ENCODE data around the gene DEDD2. TPM values are rescaled to one million over a fixed set of nuclear protein-coding genes. Genes with fewer than 3 reads are reported as not detected.

DEDD2 gene
- total RNA-seq, 3 donors from 2014 or later (not counting 1 experiment from before 2014, with no cell fraction given) = 83.2 to 110 (median 83.7) TPM

GRCh38 chr19:42153672-42154433 is 63.6 kb downstream of the DEDD2 start:
- peaks cover 29 to 50% of the 10 kb centered on the region in 2 donors for H3K4me1 Mint-ChIP-seq

DNA sequence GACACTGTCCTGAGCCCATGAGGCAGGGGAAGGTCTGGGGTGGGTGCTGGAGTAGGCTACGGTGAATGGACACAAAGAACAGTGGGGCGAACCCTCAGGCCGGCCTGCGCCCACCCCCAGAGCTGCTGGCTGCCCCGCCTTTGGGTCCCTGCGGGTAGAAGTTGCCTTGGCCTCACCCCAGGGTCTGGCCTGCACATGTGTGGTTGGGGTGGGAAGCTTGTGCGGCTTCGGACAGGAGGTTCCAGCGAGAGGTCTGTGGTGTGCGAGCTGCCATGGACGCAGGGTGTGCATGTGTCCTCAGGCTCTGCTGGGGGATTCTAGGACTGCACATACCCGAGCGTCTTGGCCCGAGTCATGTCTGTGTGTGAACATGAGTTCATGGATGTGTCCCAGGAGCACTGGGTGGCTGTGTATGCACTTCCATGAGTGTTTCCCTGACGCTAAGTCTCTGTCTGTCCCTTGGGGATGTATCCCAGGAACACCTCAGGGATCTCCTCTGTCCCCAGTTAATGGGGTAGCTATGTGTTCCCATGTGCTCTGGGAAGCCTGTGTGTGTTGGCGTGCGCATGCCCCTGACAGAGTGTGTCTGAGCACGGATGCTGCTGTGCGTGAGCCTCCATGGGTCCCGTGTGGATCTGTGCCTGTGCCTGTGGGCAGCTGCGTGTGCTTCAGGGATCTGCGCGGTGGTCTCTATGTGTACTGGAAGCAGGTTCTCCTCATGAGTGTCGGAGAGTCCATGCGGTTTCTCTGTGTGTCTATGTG is 64.4 kb downstream of the DEDD2 start:
- Histone ChIP-seq H3K36me3 (ENCODE audit: control insufficient read depth, insufficient read depth, low read length) (no peaks in the 10 kb centered on the region), H3K4me3 (ENCODE audit: low read length) (no peak overlapping the region), H3K27me3 (ENCODE audit: control insufficient read depth, insufficient read depth, low read length) (no peaks in the 10 kb centered on the region), H3K4me1 (ENCODE audit: control insufficient read depth, insufficient read depth, low read length) (peaks cover 28% of the 10 kb centered on the region), H3K27ac (ENCODE audit: low read length) (no peak overlapping the region), H3K9me3 (ENCODE audit: control insufficient read depth, insufficient read depth, low read length) (no peaks in the 10 kb centered on the region)
- H3K4me3 Mint-ChIP-seq = no peak overlapping the region
- H3K36me3 Mint-ChIP-seq = no peaks in the 10 kb centered on the region
- H3K4me1 Mint-ChIP-seq = peaks cover 23 to 43% of the 10 kb centered on the region in 2 donors
- ATAC-seq (no peak), DNase-seq (no peak)
- WGBS (ENCODE audit: insufficient coverage) = 97% methylated on average over 25 of the region's 25 CpGs
- TF ChIP-seq, protein P1, sequence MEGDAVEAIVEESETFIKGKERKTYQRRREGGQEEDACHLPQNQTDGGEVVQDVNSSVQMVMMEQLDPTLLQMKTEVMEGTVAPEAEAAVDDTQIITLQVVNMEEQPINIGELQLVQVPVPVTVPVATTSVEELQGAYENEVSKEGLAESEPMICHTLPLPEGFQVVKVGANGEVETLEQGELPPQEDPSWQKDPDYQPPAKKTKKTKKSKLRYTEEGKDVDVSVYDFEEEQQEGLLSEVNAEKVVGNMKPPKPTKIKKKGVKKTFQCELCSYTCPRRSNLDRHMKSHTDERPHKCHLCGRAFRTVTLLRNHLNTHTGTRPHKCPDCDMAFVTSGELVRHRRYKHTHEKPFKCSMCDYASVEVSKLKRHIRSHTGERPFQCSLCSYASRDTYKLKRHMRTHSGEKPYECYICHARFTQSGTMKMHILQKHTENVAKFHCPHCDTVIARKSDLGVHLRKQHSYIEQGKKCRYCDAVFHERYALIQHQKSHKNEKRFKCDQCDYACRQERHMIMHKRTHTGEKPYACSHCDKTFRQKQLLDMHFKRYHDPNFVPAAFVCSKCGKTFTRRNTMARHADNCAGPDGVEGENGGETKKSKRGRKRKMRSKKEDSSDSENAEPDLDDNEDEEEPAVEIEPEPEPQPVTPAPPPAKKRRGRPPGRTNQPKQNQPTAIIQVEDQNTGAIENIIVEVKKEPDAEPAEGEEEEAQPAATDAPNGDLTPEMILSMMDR (IDR thresholded peaks at IDR 0.05) = no peak
- H3K27ac Mint-ChIP-seq = no peak overlapping the region
- no peaks in the 10 kb centered on the region for H3K9me3 Mint-ChIP-seq
- intact Hi-C loops (cut with micrococcal nuclease) = no loop called here
- peaks cover 13 to 31% of the 10 kb centered on the region in 2 donors for H3K27me3 Mint-ChIP-seq (ENCODE audit: low read depth in 2 of 2)

More at GRCh38 chr19:42153672-42154433, 63.6 kb downstream of the DEDD2 start:
- DNase-seq = no peak
- Histone ChIP-seq H3K4me1 (ENCODE audit: control insufficient read depth, insufficient read depth, low read length) (peaks cover 24% of the 10 kb centered on the region), H3K27ac (ENCODE audit: low read length) (no peak overlapping the region), H3K4me3 (ENCODE audit: low read length) (no peak overlapping the region), H3K36me3 (ENCODE audit: control insufficient read depth, insufficient read depth, low read length) (no peaks in the 10 kb centered on the region), H3K9me3 (ENCODE audit: control insufficient read depth, insufficient read depth, low read length) (no peaks in the 10 kb centered on the region), H3K27me3 (ENCODE audit: control insufficient read depth, insufficient read depth, low read length) (no peaks in the 10 kb centered on the region)
- no peak overlapping the region for H3K27ac Mint-ChIP-seq
- H3K36me3 Mint-ChIP-seq = no peaks in the 10 kb centered on the region
- no peak overlapping the region for H3K4me3 Mint-ChIP-seq
- TF ChIP-seq, protein P1 (IDR thresholded peaks at IDR 0.05) = no peak
- peaks cover 13 to 31% of the 10 kb centered on the region in 2 donors for H3K27me3 Mint-ChIP-seq (ENCODE audit: low read depth in 2 of 2)
- 83% methylated on average over 14 of the region's 20 CpGs for WGBS (ENCODE audit: insufficient coverage)
- intact Hi-C loops (cut with micrococcal nuclease) = no loop called here
- no peaks in the 10 kb centered on the region for H3K9me3 Mint-ChIP-seq
- ATAC-seq = no peak

- Mint-ChIP-seq H3K4me1 (peaks cover 19 to 36% of the 10 kb centered on the region in 2 donors), H3K27ac (no peak overlapping the region), H3K4me3 (no peak overlapping the region), H3K27me3 (ENCODE audit: low read depth in 2 of 2) (peaks cover 8 to 28% of the 10 kb centered on the region in 2 donors), H3K36me3 (no peaks in the 10 kb centered on the region), H3K9me3 (no peaks in the 10 kb centered on the region)
- Histone ChIP-seq H3K4me1 (ENCODE audit: control insufficient read depth, insufficient read depth, low read length) (peaks cover 33% of the 10 kb centered on the region), H3K27me3 (ENCODE audit: control insufficient read depth, insufficient read depth, low read length) (no peaks in the 10 kb centered on the region), H3K27ac (ENCODE audit: low read length) (no peak overlapping the region), H3K9me3 (ENCODE audit: control insufficient read depth, insufficient read depth, low read length) (no peaks in the 10 kb centered on the region), H3K36me3 (ENCODE audit: control insufficient read depth, insufficient read depth, low read length) (no peaks in the 10 kb centered on the region), H3K4me3 (ENCODE audit: low read length) (no peak overlapping the region)
- no peak for ATAC-seq
- no peak for DNase-seq
- WGBS (ENCODE audit: insufficient coverage) = 90% methylated on average over 19 of the region's 20 CpGs
- TF ChIP-seq, protein P1 (IDR thresholded peaks at IDR 0.05) = no peak
- intact Hi-C loops (cut with micrococcal nuclease) = no loop called here
Measured at GRCh38 chr19:42151782-42152684, 65.4 kb downstream of the DEDD2 start.

All from natural killer cell (primary cell).